CD4-positive, CD25-positive, alpha-beta regulatory T cell (primary cell): ENCODE results near the gene MORC1. TPM values are rescaled to one million over a fixed set of nuclear protein-coding genes. Genes with fewer than 3 reads are reported as not detected.
A peak's percentile ranks its signal among the peaks of the same experiment; 100 is the strongest.

Experiments
- ATAC-seq, 2 donors: fragments of 150-1000 bp; cut with Tn5 transposase; one replicate each; pipeline ENCODE4 v1.10.0; 2021; ENCODE audit warnings: low read depth in 2 of 2, moderate number of reproducible peaks in 2 of 2, moderate library complexity in 1 of 2
- DNase-seq, 3 donors: peaks; one replicate each; pipeline versions ENCODE4 v3.0.0 to v3.0.0-alpha.2; 2012 to 2022; ENCODE audit warnings: mixed read lengths in 1 of 3
- H3K27ac ChIP-seq: one replicate; pipeline ENCODE4 v1.7.0; 2013; ENCODE audit warnings: mild to moderate bottlenecking, low read length; ENCODE audit not compliant: insufficient read depth, poor library complexity, severe bottlenecking
- H3K27me3 ChIP-seq: one replicate; pipeline ENCODE4 v1.7.0; 2013; ENCODE audit warnings: low read length; ENCODE audit not compliant: control insufficient read depth, insufficient read depth
- H3K36me3 ChIP-seq: one replicate; pipeline ENCODE4 v1.7.0; 2013; ENCODE audit warnings: mild to moderate bottlenecking, low read length, moderate library complexity; ENCODE audit not compliant: control insufficient read depth, insufficient read depth
- H3K4me1 ChIP-seq: 2 replicates; pipeline ENCODE4 v1.7.0; 2013; ENCODE audit warnings: mild to moderate bottlenecking, low read length; ENCODE audit not compliant: insufficient read depth, control insufficient read depth, poor library complexity, severe bottlenecking
- H3K4me3 ChIP-seq: one replicate; pipeline ENCODE4 v1.7.0; 2013; ENCODE audit warnings: low read depth, mild to moderate bottlenecking, low read length, moderate library complexity
- H3K9me3 ChIP-seq, 2 experiments: 1 replicate in 1 of 2; 2 replicates in 1 of 2; pipeline ENCODE4 v1.7.0; 2013; ENCODE audit warnings: low read length in 2 of 2, mild to moderate bottlenecking in 1 of 2, moderate library complexity in 1 of 2; ENCODE audit not compliant: control insufficient read depth in 2 of 2
- H3K27ac Mint-ChIP-seq, 3 donors: one replicate each; pipeline ENCODE4 v1.8.0; 2020 to 2022; ENCODE audit warnings: mild to moderate bottlenecking in 3 of 3, mixed read lengths in 3 of 3, moderate library complexity in 2 of 3
- H3K27me3 Mint-ChIP-seq: one replicate; pipeline ENCODE4 v1.8.0; 2022; ENCODE audit warnings: mild to moderate bottlenecking, mixed read lengths
- H3K36me3 Mint-ChIP-seq: one replicate; pipeline ENCODE4 v1.8.0; 2020; ENCODE audit warnings: mixed read lengths
- H3K4me1 Mint-ChIP-seq, 4 donors: one replicate each; pipeline ENCODE4 v1.8.0; 2020 to 2022; ENCODE audit warnings: mixed read lengths in 4 of 4, mild to moderate bottlenecking in 1 of 4
- H3K4me3 Mint-ChIP-seq, 4 donors: one replicate each; pipeline ENCODE4 v1.8.0; 2020 to 2022; ENCODE audit warnings: mild to moderate bottlenecking in 4 of 4, mixed read lengths in 4 of 4, moderate library complexity in 3 of 4
- H3K9me3 Mint-ChIP-seq, 7 donors: one replicate each; pipeline ENCODE4 v1.8.0; 2020 to 2022; ENCODE audit warnings: mixed read lengths in 7 of 7, mild to moderate bottlenecking in 3 of 7, moderate library complexity in 2 of 7
- polyA plus RNA-seq, 4 donors: library from polyadenylated mRNA; unstranded; fragments of 300-500 nt; fragmentation: Illumina TruSeq; gene quantifications; one replicate each; pipeline ENCODE4 v1.2.3, GENCODE V29; 2021
- total RNA-seq: library from RNA; stranded (reverse); gene quantifications from one replicate; pipeline ENCODE4 v1.2.3, GENCODE V29; 2022

Gene MORC1
- total and polyA plus RNA-seq, 5 donors from 2014 or later = 0.12 TPM; not detected in 4

GRCh38 chr3:109071350-109072142 is 46.4 kb downstream of the MORC1 start:
- Mint-ChIP-seq H3K4me1 (peaks cover 0 to 5% (median 2%) of the 10 kb centered on the region in 4 donors), H3K9me3 (peaks cover 0 to 2% (median 0%) of the 10 kb centered on the region in 7 donors), H3K4me3 (no peak overlapping the region), H3K36me3 (no peaks in the 10 kb centered on the region), H3K27me3 (peaks cover 32% of the 10 kb centered on the region), H3K27ac (no peak overlapping the region)
- Histone ChIP-seq H3K9me3 (no peaks in the 10 kb centered on the region), H3K27ac (no peak overlapping the region), H3K36me3 (no peaks in the 10 kb centered on the region), H3K27me3 (peaks cover 3% of the 10 kb centered on the region), H3K4me3 (no peak overlapping the region), H3K4me1 (no peaks in the 10 kb centered on the region)
- no peak for ATAC-seq
- no peak for DNase-seq

GRCh38 chr3:109070211-109070610 is 47.7 kb downstream of the MORC1 start:
- Histone ChIP-seq H3K4me1 (no peaks in the 10 kb centered on the region), H3K27ac (no peak overlapping the region), H3K27me3 (peaks cover 3% of the 10 kb centered on the region), H3K4me3 (no peak overlapping the region), H3K36me3 (no peaks in the 10 kb centered on the region), H3K9me3 (no peaks in the 10 kb centered on the region)
- Mint-ChIP-seq H3K4me1 (peaks cover 0 to 5% (median 2%) of the 10 kb centered on the region in 4 donors), H3K9me3 (peaks cover 0 to 2% (median 0%) of the 10 kb centered on the region in 7 donors), H3K36me3 (no peaks in the 10 kb centered on the region), H3K27me3 (peaks cover 33% of the 10 kb centered on the region), H3K27ac (no peak overlapping the region), H3K4me3 (no peak overlapping the region)
- no peak for ATAC-seq
- DNase-seq = no peak

GRCh38 chr3:109066864-109067263 is 51.1 kb downstream of the MORC1 start:
- Histone ChIP-seq H3K4me3 (no peak overlapping the region), H3K4me1 (no peaks in the 10 kb centered on the region), H3K27ac (no peak overlapping the region), H3K9me3 (no peaks in the 10 kb centered on the region), H3K36me3 (no peaks in the 10 kb centered on the region), H3K27me3 (peaks cover 4% of the 10 kb centered on the region)
- Mint-ChIP-seq H3K36me3 (no peaks in the 10 kb centered on the region), H3K9me3 (peaks cover 0 to 2% (median 0%) of the 10 kb centered on the region in 7 donors), H3K4me3 (no peak overlapping the region), H3K4me1 (peaks cover 0 to under 1% (median under 1%) of the 10 kb centered on the region in 4 donors), H3K27me3 (peaks cover 21% of the 10 kb centered on the region), H3K27ac (no peak overlapping the region)
- DNase-seq (no peak), ATAC-seq (no peak)

- no peaks in the 10 kb centered on the region for H3K9me3 ChIP-seq
- DNase-seq (no peak), ATAC-seq (no peak)
- no peak overlapping the region for H3K4me3 ChIP-seq
- Mint-ChIP-seq H3K9me3 (peaks cover 0 to 4% (median 0%) of the 10 kb centered on the region in 7 donors), H3K36me3 (no peaks in the 10 kb centered on the region), H3K27me3 (no peaks in the 10 kb centered on the region), H3K4me3 (no peak overlapping the region), H3K4me1 (no peaks in the 10 kb centered on the region), H3K27ac (no peak overlapping the region)
- peaks cover 4% of the 10 kb centered on the region for H3K27me3 ChIP-seq
- no peaks in the 10 kb centered on the region for H3K36me3 ChIP-seq
- H3K4me1 ChIP-seq = no peaks in the 10 kb centered on the region
- no peak overlapping the region for H3K27ac ChIP-seq
Observed at GRCh38 chr3:109059264-109059663, 58.7 kb downstream of the MORC1 start.

- Mint-ChIP-seq H3K9me3 (peaks cover 0 to 4% (median 0%) of the 10 kb centered on the region in 7 donors), H3K4me3 (no peak overlapping the region), H3K27ac (no peak overlapping the region), H3K4me1 (no peaks in the 10 kb centered on the region), H3K27me3 (peaks cover 2% of the 10 kb centered on the region), H3K36me3 (no peaks in the 10 kb centered on the region)
- peaks cover 4% of the 10 kb centered on the region for H3K27me3 ChIP-seq
- DNase-seq (no peak), ATAC-seq (no peak)
- H3K27ac ChIP-seq = no peak overlapping the region
- H3K4me1 ChIP-seq = no peaks in the 10 kb centered on the region
- H3K9me3 ChIP-seq = no peaks in the 10 kb centered on the region
- H3K4me3 ChIP-seq = no peak overlapping the region
- H3K36me3 ChIP-seq = no peaks in the 10 kb centered on the region
Observed at GRCh38 chr3:109057616-109058015, 60.3 kb downstream of the MORC1 start.

- Histone ChIP-seq H3K36me3 (no peaks in the 10 kb centered on the region), H3K27ac (no peak overlapping the region), H3K27me3 (peaks cover 3% of the 10 kb centered on the region), H3K4me1 (no peaks in the 10 kb centered on the region), H3K9me3 (no peaks in the 10 kb centered on the region), H3K4me3 (no peak overlapping the region)
- no peak for DNase-seq
- H3K36me3 Mint-ChIP-seq = no peaks in the 10 kb centered on the region
- ATAC-seq = no peak
- H3K4me3 Mint-ChIP-seq = no peak overlapping the region
- peaks cover 0 to 4% (median 0%) of the 10 kb centered on the region in 7 donors for H3K9me3 Mint-ChIP-seq
- no peaks in the 10 kb centered on the region for H3K4me1 Mint-ChIP-seq
- peaks cover 5% of the 10 kb centered on the region for H3K27me3 Mint-ChIP-seq
- H3K27ac Mint-ChIP-seq = no peak overlapping the region
Observed at GRCh38 chr3:109057056-109057455, 60.9 kb downstream of the MORC1 start.

GRCh38 chr3:109050591-109051167 is 67.3 kb downstream of the MORC1 start:
- H3K4me1 Mint-ChIP-seq = no peaks in the 10 kb centered on the region
- H3K36me3 Mint-ChIP-seq = no peaks in the 10 kb centered on the region
- peaks cover 10% of the 10 kb centered on the region for H3K27me3 Mint-ChIP-seq
- ATAC-seq = no peak
- H3K27ac Mint-ChIP-seq = no peak overlapping the region
- no peaks in the 10 kb centered on the region for H3K36me3 ChIP-seq
- peak in 2 of 3 donors; percentile 3 to 38 for DNase-seq
- H3K9me3 ChIP-seq = no peaks in the 10 kb centered on the region
- H3K27ac ChIP-seq = no peak overlapping the region
- no peaks in the 10 kb centered on the region for H3K27me3 ChIP-seq
- H3K4me3 Mint-ChIP-seq = peak overlapping the region in 1 of 4 donors; percentile 43
- no peaks in the 10 kb centered on the region for H3K4me1 ChIP-seq
- H3K4me3 ChIP-seq = no peak overlapping the region
- H3K9me3 Mint-ChIP-seq = peaks cover 0 to 4% (median 0%) of the 10 kb centered on the region in 7 donors
